Neural progenitor cell (in vitro differentiated cells): ENCODE measurements around the gene AUTS2. TPM values are rescaled to one million over a fixed set of nuclear protein-coding genes. Genes with fewer than 3 reads are reported as not detected.

Experiments used
- DNase-seq: peaks from one replicate; pipeline ENCODE4 v3.0.0-alpha.2; 2016; ENCODE audit warnings: low spot score
- H2AFZ ChIP-seq: fragments of 200-600 bp; sonication (generic); replicated peaks from 2 replicates; pipeline ENCODE4 v1.6.1; 2016; ENCODE audit warnings: antibody characterized with exemption
- H3F3A ChIP-seq: fragments of 200-600 bp; sonication (generic); 2 replicates; pipeline ENCODE4 v1.6.1; 2016; ENCODE audit warnings: antibody characterized with exemption, low read depth
- H3K27ac ChIP-seq: fragments of 200-600 bp; sonication (generic); 2 replicates; pipeline ENCODE4 v1.5.1; 2016; ENCODE audit warnings: mild to moderate bottlenecking
- H3K27me3 ChIP-seq: fragments of 200-600 bp; sonication (generic); 2 replicates; pipeline ENCODE4 v1.6.1; 2016; ENCODE audit warnings: mild to moderate bottlenecking, moderate library complexity
- H3K36me3 ChIP-seq: fragments of 200-600 bp; sonication (generic); 2 replicates; pipeline ENCODE4 v1.5.1; 2016
- H3K4me1 ChIP-seq: fragments of 200-600 bp; sonication (generic); 2 replicates; pipeline ENCODE4 v1.6.1; 2016; ENCODE audit warnings: mixed run types
- H3K4me2 ChIP-seq: fragments of 200-600 bp; sonication (generic); 2 replicates; pipeline ENCODE4 v1.6.1; 2016
- H3K4me3 ChIP-seq: fragments of 200-600 bp; sonication (generic); 2 replicates; pipeline ENCODE4 v1.5.1; 2016
- H3K79me2 ChIP-seq: fragments of 200-600 bp; sonication (generic); 2 replicates; pipeline ENCODE4 v1.6.1; 2016; ENCODE audit warnings: low read depth
- H3K9ac ChIP-seq: fragments of 200-600 bp; sonication (generic); 2 replicates; pipeline ENCODE4 v1.6.1; 2016
- H3K9me3 ChIP-seq: fragments of 200-600 bp; sonication (generic); 2 replicates; pipeline ENCODE4 v1.5.1; 2016; ENCODE audit warnings: low read depth
- H4K20me1 ChIP-seq: fragments of 200-600 bp; sonication (generic); 2 replicates; pipeline ENCODE4 v1.6.1; 2016; ENCODE audit warnings: low read depth
- H3K27ac Mint-ChIP-seq: 3 replicates; pipeline ENCODE4 v1.8.0; 2021; ENCODE audit warnings: mixed read lengths
- H3K27me3 Mint-ChIP-seq: 2 replicates; pipeline ENCODE4 v1.8.0; 2022; ENCODE audit warnings: low read depth, mild to moderate bottlenecking, inconsistent platforms, moderate library complexity, mixed read lengths; ENCODE audit not compliant: insufficient read depth
- H3K36me3 Mint-ChIP-seq: 3 replicates; pipeline ENCODE4 v1.8.0; 2021; ENCODE audit warnings: mixed read lengths
- H3K4me1 Mint-ChIP-seq: 3 replicates; pipeline ENCODE4 v1.8.0; 2021; ENCODE audit warnings: mixed read lengths
- H3K4me3 Mint-ChIP-seq: 3 replicates; pipeline ENCODE4 v1.8.0; 2021; ENCODE audit warnings: mild to moderate bottlenecking, moderate library complexity, mixed read lengths
- H3K9me3 Mint-ChIP-seq: 3 replicates; pipeline ENCODE4 v1.8.0; 2020; ENCODE audit warnings: mixed read lengths
- CTCF ChIP-seq: fragments of 200-600 bp; sonication (generic); IDR thresholded peaks from 2 replicates; pipeline ENCODE4 v1.5.1; 2017; ENCODE audit warnings: antibody characterized with exemption, mild to moderate bottlenecking
- EZH2 ChIP-seq: fragments of 200-600 bp; sonication (generic); IDR thresholded peaks from 2 replicates; pipeline ENCODE4 v1.6.1; 2017; ENCODE audit warnings: antibody characterized with exemption, mild to moderate bottlenecking, moderate library complexity
- EZH2phosphoT487 ChIP-seq: fragments of 200-600 bp; sonication (generic); IDR thresholded peaks from 2 replicates; pipeline ENCODE4 v1.6.1; 2017; ENCODE audit warnings: antibody characterized with exemption
- total RNA-seq: library from RNA; depleted of rRNA; stranded (reverse); fragments of >200 nt; gene quantifications from 2 replicates; pipeline ENCODE4 v1.2.3, GENCODE V29; 2015; ENCODE audit warnings: low replicate concordance

The AUTS2 gene
- total RNA-seq, 1 donor from 2014 or later, result 50.0 TPM

- no peaks in the 10 kb centered on the region for H3K27me3 Mint-ChIP-seq
- H3K4me2 ChIP-seq, result no peak overlapping the region
Observed at GRCh38 chr7:69808391-69808790, 210.1 kb downstream of the AUTS2 start.

GRCh38 chr7:69811476-69812308 is 213.4 kb downstream of the AUTS2 start:
- H3K4me2 ChIP-seq, result no peak overlapping the region
- peaks cover 4% of the 10 kb centered on the region for H3K36me3 Mint-ChIP-seq
- H3K4me3 Mint-ChIP-seq, result no peak overlapping the region
- peaks cover 4% of the 10 kb centered on the region for H3F3A ChIP-seq
- H3K9me3 ChIP-seq, result no peaks in the 10 kb centered on the region
- peaks cover 44% of the 10 kb centered on the region for H4K20me1 ChIP-seq
- no peaks in the 10 kb centered on the region for H3K36me3 ChIP-seq
- no peak overlapping the region for H3K9ac ChIP-seq
- H2AFZ ChIP-seq, result no peak overlapping the region
- H3K4me1 ChIP-seq, result peaks cover 13% of the 10 kb centered on the region
- H3K4me3 ChIP-seq, result no peak overlapping the region
- peaks cover under 1% of the 10 kb centered on the region for H3K27me3 Mint-ChIP-seq
- no peak for TF ChIP-seq EZH2phosphoT487
- no peak for TF ChIP-seq EZH2
- no peak for TF ChIP-seq CTCF
- no peaks in the 10 kb centered on the region for H3K9me3 Mint-ChIP-seq
- no peak overlapping the region for H3K27ac ChIP-seq
- H3K27me3 ChIP-seq, result peaks cover 15% of the 10 kb centered on the region
- no peak overlapping the region for H3K27ac Mint-ChIP-seq
- no peaks in the 10 kb centered on the region for H3K79me2 ChIP-seq
- peaks cover 43% of the 10 kb centered on the region for H3K4me1 Mint-ChIP-seq
- no peak for DNase-seq

More at GRCh38 chr7:69808391-69808790, 210.1 kb downstream of the AUTS2 start:
- no peak overlapping the region for H3K9ac ChIP-seq
- no peaks in the 10 kb centered on the region for H3K79me2 ChIP-seq
- no peak overlapping the region for H3K27ac Mint-ChIP-seq
- no peaks in the 10 kb centered on the region for H3K4me1 ChIP-seq
- no peak for TF ChIP-seq CTCF
- no peak for TF ChIP-seq EZH2
- TF ChIP-seq EZH2phosphoT487, result no peak
- H2AFZ ChIP-seq, result no peak overlapping the region
- H4K20me1 ChIP-seq, result peaks cover 11% of the 10 kb centered on the region
- no peaks in the 10 kb centered on the region for H3K27me3 ChIP-seq
- no peak overlapping the region for H3K4me3 Mint-ChIP-seq
- no peak for DNase-seq
- no peak overlapping the region for H3K4me3 ChIP-seq
- H3K9me3 ChIP-seq, result no peaks in the 10 kb centered on the region
- no peak overlapping the region for H3K27ac ChIP-seq
- H3K9me3 Mint-ChIP-seq, result no peaks in the 10 kb centered on the region
- H3K36me3 ChIP-seq, result no peaks in the 10 kb centered on the region
- peaks cover 22% of the 10 kb centered on the region for H3K4me1 Mint-ChIP-seq
- peaks cover 4% of the 10 kb centered on the region for H3K36me3 Mint-ChIP-seq
- no peaks in the 10 kb centered on the region for H3F3A ChIP-seq

- Histone ChIP-seq H3F3A (peaks cover 4% of the 10 kb centered on the region), H3K79me2 (no peaks in the 10 kb centered on the region), H3K4me3 (no peak overlapping the region), H3K36me3 (no peaks in the 10 kb centered on the region), H3K9ac (no peak overlapping the region), H2AFZ (no peak overlapping the region), H3K9me3 (no peaks in the 10 kb centered on the region), H3K27me3 (peaks cover 19% of the 10 kb centered on the region), H3K4me2 (no peak overlapping the region), H4K20me1 (peaks cover 54% of the 10 kb centered on the region), H3K27ac (no peak overlapping the region), H3K4me1 (peaks cover 13% of the 10 kb centered on the region)
- H3K9me3 Mint-ChIP-seq, result no peaks in the 10 kb centered on the region
- H3K4me3 Mint-ChIP-seq, result no peak overlapping the region
- peaks cover 4% of the 10 kb centered on the region for H3K27me3 Mint-ChIP-seq
- H3K4me1 Mint-ChIP-seq, result peaks cover 53% of the 10 kb centered on the region
- no peak for DNase-seq
- no peak overlapping the region for H3K27ac Mint-ChIP-seq
- peaks cover 1% of the 10 kb centered on the region for H3K36me3 Mint-ChIP-seq
- TF ChIP-seq CTCF (no peak), EZH2 (no peak), EZH2phosphoT487 (no peak)
Observed at GRCh38 chr7:69812756-69813155, 214.5 kb downstream of the AUTS2 start.
